ENCODE data around the gene SPOCK2.
A peak's percentile ranks its signal among the peaks of the same experiment; 100 is the strongest.

Gene SPOCK2

DNA sequence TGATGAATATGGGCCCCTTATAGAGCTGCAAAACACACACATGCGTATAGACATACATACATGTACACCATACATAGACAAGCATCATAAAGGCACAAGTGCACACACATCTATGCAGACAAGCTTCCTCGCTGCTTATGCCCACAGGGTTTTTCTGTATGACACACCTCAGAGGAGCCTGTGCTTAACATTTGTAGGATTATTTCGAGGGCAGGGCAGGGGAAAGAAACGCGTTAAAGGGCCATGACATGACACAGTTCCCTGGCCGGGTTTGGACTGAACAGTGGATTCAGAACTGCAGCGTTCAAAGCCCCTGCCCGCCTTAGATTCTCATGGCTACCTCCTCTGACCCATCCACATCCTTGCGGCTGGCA is 79.3 kb downstream of the SPOCK2 start:
- Histone ChIP-seq H3K27ac (peak overlapping the region; percentile 92), H3K9ac (ENCODE audit: insufficient read length) (no peak overlapping the region), H3K9me3 (ENCODE audit: low read depth, low read length) (no peaks in the 10 kb centered on the region), H3K4me3 (0 out of 2 replicates have a peak overlapping the region, but pooled peaks have one; percentile 25), H3K36me3 (ENCODE audit: insufficient read depth, low read length) (no peaks in the 10 kb centered on the region; the same call in 1 of the 2 replicates)
- no peak for TF ChIP-seq EZH2 (IDR thresholded peaks at IDR 0.05)
- no peak for TF ChIP-seq POLR2AphosphoS5 (IDR thresholded peaks at IDR 0.05; ENCODE audit: borderline replicate concordance, low read depth, low read length)
- no peak for TF ChIP-seq FOXP2 (optimal IDR thresholded peaks at IDR 0.05; ENCODE audit: control extremely low read depth, extremely low read length, insufficient read depth)
- DNase-seq (ENCODE audit: low read depth, low spot score), result no peak

Measured in SK-N-MC (cell line).